ENCODE measurements around the gene H3-3A.

Gene H3-3A

GRCh38 chr1:226121049-226121586, 58.6 kb downstream of the H3-3A start:
- TF ChIP-seq, protein P1, sequence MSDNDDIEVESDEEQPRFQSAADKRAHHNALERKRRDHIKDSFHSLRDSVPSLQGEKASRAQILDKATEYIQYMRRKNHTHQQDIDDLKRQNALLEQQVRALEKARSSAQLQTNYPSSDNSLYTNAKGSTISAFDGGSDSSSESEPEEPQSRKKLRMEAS (IDR thresholded peaks at IDR 0.05; ENCODE audit: low read depth, low read length) = 0 out of 2 replicates have a peak, but pooled peaks have one; percentile 2
- no peak for TF ChIP-seq MYC (IDR thresholded peaks at IDR 0.05; ENCODE audit: low read depth, low read length)
- H3K4me3 ChIP-seq (ENCODE audit: low read depth, low read length) = peak overlapping the region; percentile 42

More at GRCh38 chr1:226121049-226121586, 58.6 kb downstream of the H3-3A start:
- DNase-seq (ENCODE audit: low read depth) = no peak
